ENCODE results near the gene PARP1. TPM values are rescaled to one million over a fixed set of nuclear protein-coding genes. Genes with fewer than 3 reads are reported as not detected.

PARP1 gene
- total and polyA plus RNA-seq, 2 experiments from 2014 or later, result 46.2 to 70.4 TPM

GRCh38 chr1:226327761-226328162, 80.1 kb downstream of the PARP1 start:
- H3F3A ChIP-seq (ENCODE audit: insufficient read depth), result no peaks in the 10 kb centered on the region
- no peaks in the 10 kb centered on the region for H3K36me3 ChIP-seq (ENCODE audit: low read depth)
- no peaks in the 10 kb centered on the region for H3K9me3 ChIP-seq (ENCODE audit: low read depth)
- no peaks in the 10 kb centered on the region for H3K27me3 ChIP-seq (replicated peaks; ENCODE audit: insufficient read depth)
- no peak for DNase-seq
- 50 to 60% methylated on average over 2 of the region's 2 CpGs for WGBS, 2 experiments (ENCODE audit: low coverage in 1 of 2, low lambda C conversion rate in 2 of 2, missing lambda C conversion rate in 2 of 2)
- no peaks in the 10 kb centered on the region for H3K79me2 ChIP-seq (ENCODE audit: insufficient read depth)
- in situ Hi-C loops (cut with MboI), result no loop called here
- H3K9me2 ChIP-seq (ENCODE audit: insufficient read depth), result no peaks in the 10 kb centered on the region
- no peak overlapping the region for H3K4me2 ChIP-seq (ENCODE audit: unreplicated experiment)
- H3K27ac ChIP-seq, result no peak overlapping the region
- H3K9ac ChIP-seq, result no peak overlapping the region
- H2AFZ ChIP-seq, result no peak overlapping the region
- no peaks in the 10 kb centered on the region for H3K4me1 ChIP-seq (ENCODE audit: insufficient read depth)
- no peak overlapping the region for H3K4me3 ChIP-seq
- H4K20me1 ChIP-seq (ENCODE audit: insufficient read depth), result no peaks in the 10 kb centered on the region
- no peak for TF ChIP-seq EZH2phosphoT487 (IDR thresholded peaks at IDR 0.05; ENCODE audit: insufficient read depth, low read depth)
- no peak for TF ChIP-seq EZH2 (IDR thresholded peaks at IDR 0.05; ENCODE audit: insufficient read depth, poor library complexity, severe bottlenecking)

- no peaks in the 10 kb centered on the region for H3K36me3 ChIP-seq (ENCODE audit: low read depth)
- H3K27me3 ChIP-seq (replicated peaks; ENCODE audit: insufficient read depth), result no peaks in the 10 kb centered on the region
- TF ChIP-seq EZH2phosphoT487 (IDR thresholded peaks at IDR 0.05; ENCODE audit: insufficient read depth, low read depth), result no peak
- no peak for TF ChIP-seq EZH2 (IDR thresholded peaks at IDR 0.05; ENCODE audit: insufficient read depth, poor library complexity, severe bottlenecking)
- no peak overlapping the region for H2AFZ ChIP-seq
- DNase-seq, result peak; percentile 58
- no peak overlapping the region for H3K9ac ChIP-seq
- no peak overlapping the region for H3K4me3 ChIP-seq
- no peaks in the 10 kb centered on the region for H3K4me1 ChIP-seq (ENCODE audit: insufficient read depth)
- no peaks in the 10 kb centered on the region for H3K9me2 ChIP-seq (ENCODE audit: insufficient read depth)
- H3K9me3 ChIP-seq (ENCODE audit: low read depth), result no peaks in the 10 kb centered on the region
- H3K27ac ChIP-seq, result no peak overlapping the region
- in situ Hi-C loops (cut with MboI), result no loop called here
- no peaks in the 10 kb centered on the region for H3F3A ChIP-seq (ENCODE audit: insufficient read depth)
- H3K4me2 ChIP-seq (ENCODE audit: unreplicated experiment), result no peak overlapping the region
- H3K79me2 ChIP-seq (ENCODE audit: insufficient read depth), result no peaks in the 10 kb centered on the region
- WGBS, 2 experiments (ENCODE audit: low coverage in 1 of 2, low lambda C conversion rate in 2 of 2, missing lambda C conversion rate in 2 of 2), result 0 to 8% methylated on average over 1 of the region's 1 CpG
- H4K20me1 ChIP-seq (ENCODE audit: insufficient read depth), result no peaks in the 10 kb centered on the region
These were observed 82.7 kb downstream of the PARP1 start for GRCh38 chr1:226325178-226325577.

GRCh38 chr1:226324479-226324878, 83.4 kb downstream of the PARP1 start:
- H3K27ac ChIP-seq, result no peak overlapping the region
- in situ Hi-C loops (cut with MboI), result no loop called here
- H4K20me1 ChIP-seq (ENCODE audit: insufficient read depth), result no peaks in the 10 kb centered on the region
- H2AFZ ChIP-seq, result no peak overlapping the region
- H3K27me3 ChIP-seq (replicated peaks; ENCODE audit: insufficient read depth), result no peaks in the 10 kb centered on the region
- no peaks in the 10 kb centered on the region for H3K4me1 ChIP-seq (ENCODE audit: insufficient read depth)
- no peak overlapping the region for H3K9ac ChIP-seq
- H3K9me2 ChIP-seq (ENCODE audit: insufficient read depth), result no peaks in the 10 kb centered on the region
- H3K4me3 ChIP-seq, result no peak overlapping the region
- no peaks in the 10 kb centered on the region for H3K9me3 ChIP-seq (ENCODE audit: low read depth)
- H3K79me2 ChIP-seq (ENCODE audit: insufficient read depth), result no peaks in the 10 kb centered on the region
- H3F3A ChIP-seq (ENCODE audit: insufficient read depth), result no peaks in the 10 kb centered on the region
- TF ChIP-seq EZH2phosphoT487 (IDR thresholded peaks at IDR 0.05; ENCODE audit: insufficient read depth, low read depth) (no peak), EZH2 (IDR thresholded peaks at IDR 0.05; ENCODE audit: insufficient read depth, poor library complexity, severe bottlenecking) (no peak)
- no peak for DNase-seq
- H3K4me2 ChIP-seq (ENCODE audit: unreplicated experiment), result no peak overlapping the region
- no peaks in the 10 kb centered on the region for H3K36me3 ChIP-seq (ENCODE audit: low read depth)

GRCh38 chr1:226322986-226323385, 84.9 kb downstream of the PARP1 start:
- no peak for DNase-seq
- Histone ChIP-seq H3K79me2 (ENCODE audit: insufficient read depth) (no peaks in the 10 kb centered on the region), H3K9ac (no peak overlapping the region), H3K27ac (no peak overlapping the region), H3K4me3 (no peak overlapping the region), H3F3A (ENCODE audit: insufficient read depth) (no peaks in the 10 kb centered on the region), H2AFZ (no peak overlapping the region), H3K9me3 (ENCODE audit: low read depth) (no peaks in the 10 kb centered on the region), H3K4me1 (ENCODE audit: insufficient read depth) (no peaks in the 10 kb centered on the region), H4K20me1 (ENCODE audit: insufficient read depth) (no peaks in the 10 kb centered on the region), H3K9me2 (ENCODE audit: insufficient read depth) (no peaks in the 10 kb centered on the region), H3K27me3 (replicated peaks; ENCODE audit: insufficient read depth) (no peaks in the 10 kb centered on the region), H3K4me2 (ENCODE audit: unreplicated experiment) (no peak overlapping the region), H3K36me3 (ENCODE audit: low read depth) (no peaks in the 10 kb centered on the region)
- in situ Hi-C loops (cut with MboI), result no loop called here
- TF ChIP-seq EZH2 (IDR thresholded peaks at IDR 0.05; ENCODE audit: insufficient read depth, poor library complexity, severe bottlenecking) (no peak), EZH2phosphoT487 (IDR thresholded peaks at IDR 0.05; ENCODE audit: insufficient read depth, low read depth) (no peak)
- 58 to 69% methylated on average over 3 of the region's 3 CpGs for WGBS, 2 experiments (ENCODE audit: low coverage in 1 of 2, low lambda C conversion rate in 2 of 2, missing lambda C conversion rate in 2 of 2)

GRCh38 chr1:226320930-226321329, 87.0 kb downstream of the PARP1 start:
- H3K4me3 ChIP-seq, result no peak overlapping the region
- no peaks in the 10 kb centered on the region for H3K4me1 ChIP-seq (ENCODE audit: insufficient read depth)
- H4K20me1 ChIP-seq (ENCODE audit: insufficient read depth), result no peaks in the 10 kb centered on the region
- no peaks in the 10 kb centered on the region for H3K9me2 ChIP-seq (ENCODE audit: insufficient read depth)
- H3K36me3 ChIP-seq (ENCODE audit: low read depth), result no peaks in the 10 kb centered on the region
- H2AFZ ChIP-seq, result no peak overlapping the region
- H3F3A ChIP-seq (ENCODE audit: insufficient read depth), result no peaks in the 10 kb centered on the region
- TF ChIP-seq EZH2 (IDR thresholded peaks at IDR 0.05; ENCODE audit: insufficient read depth, poor library complexity, severe bottlenecking) (no peak), EZH2phosphoT487 (IDR thresholded peaks at IDR 0.05; ENCODE audit: insufficient read depth, low read depth) (no peak)
- no peak overlapping the region for H3K4me2 ChIP-seq (ENCODE audit: unreplicated experiment)
- H3K9ac ChIP-seq, result no peak overlapping the region
- 75 to 84% methylated on average over 10 of the region's 10 CpGs for WGBS, 2 experiments (ENCODE audit: low coverage in 1 of 2, low lambda C conversion rate in 2 of 2, missing lambda C conversion rate in 2 of 2)
- H3K9me3 ChIP-seq (ENCODE audit: low read depth), result no peaks in the 10 kb centered on the region
- H3K27me3 ChIP-seq (replicated peaks; ENCODE audit: insufficient read depth), result no peaks in the 10 kb centered on the region
- no peak for DNase-seq
- no peaks in the 10 kb centered on the region for H3K79me2 ChIP-seq (ENCODE audit: insufficient read depth)
- in situ Hi-C loops (cut with MboI), result no loop called here
- H3K27ac ChIP-seq, result no peak overlapping the region
